ENCODE results near the gene D2HGDH. TPM values are rescaled to one million over a fixed set of nuclear protein-coding genes. Genes with fewer than 3 reads are reported as not detected.

D2HGDH gene
- total and polyA plus RNA-seq, 9 of the 15 experiments (the other 6 are each of a cell fraction or from before 2014, with no cell fraction given), result 0.39 to 30.8 (median 10.3) TPM

DNA sequence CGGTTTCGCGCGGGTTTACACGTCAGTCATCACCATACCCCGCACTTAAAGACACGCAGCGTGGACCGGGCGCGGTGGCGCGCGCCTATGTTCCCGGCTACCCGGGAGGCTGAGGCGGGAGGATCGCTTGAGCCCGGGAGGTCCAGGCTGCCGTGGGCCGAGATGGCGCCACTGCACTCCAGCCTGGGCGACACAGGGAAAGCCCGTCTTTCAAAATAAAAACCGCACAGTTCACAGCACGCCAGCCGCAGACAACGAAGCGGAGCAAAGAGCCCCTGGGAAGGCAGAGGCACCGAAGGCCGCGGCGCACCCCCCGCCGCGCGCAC, 48.1 kb upstream of the D2HGDH start:
- H2AFZ ChIP-seq (ENCODE audit: low read depth, low read length), result peak overlapping the region; percentile 68
- in situ Hi-C loops (cut with MboI) (no loop called here), intact Hi-C loops (cut with micrococcal nuclease) (loop anchor here (5.0 kb wide), 1 partner anchor 46 kb away; the partner anchor contains the start of gene D2HGDH)
- peak in 1 of 4 experiments; percentile 34 for DNase-seq (ENCODE audit: extremely low read depth in 1 of 4, low spot score in 3 of 4)
- POLR2A ChIA-PET, result interaction anchor here (0.7 to 1.5 kb wide), 6 partner anchors 8 to 27 kb away, joined by 3 to 9 read pairs (median 5); partner anchors contain the start of gene ING5
- H3K9me3 ChIP-seq (replicated peaks; ENCODE audit: control insufficient read depth, insufficient read depth, low read depth, low read length), result no peaks in the 10 kb centered on the region
- H3K9me1 ChIP-seq (ENCODE audit: control insufficient read depth, insufficient read depth, low read length), result no peaks in the 10 kb centered on the region
- H3K36me3 ChIP-seq (ENCODE audit: control insufficient read depth, insufficient read depth, low read length), result peaks cover 56% of the 10 kb centered on the region
- H3K79me2 ChIP-seq (ENCODE audit: control insufficient read depth, insufficient read depth, low read length), result peaks cover 49% of the 10 kb centered on the region
- no TSS peak for BruUV-seq (replicated peaks)
- H3K27ac ChIP-seq (ENCODE audit: extremely low read depth, low read depth, low read length), result peak overlapping the region; percentile 95
- H3K4me1 ChIP-seq (replicated peaks in 1 of 2; ENCODE audit: control insufficient read depth in 2 of 2, insufficient read depth in 2 of 2, low read length in 2 of 2), result peaks cover 4 to 11% of the 10 kb centered on the region in 2 experiments; a peak in 4 of 5 replicates
- WGBS (ENCODE audit: insufficient coverage, low coverage, missing lambda C conversion rate), result under 1% methylated on average over 26 of the region's 37 CpGs
- no peak for FAIRE-seq
- CTCF ChIA-PET (ENCODE audit: low intra/inter-chr PET ratio), result no interaction called here
- no peaks in the 10 kb centered on the region for H4K20me1 ChIP-seq (replicated peaks; ENCODE audit: control insufficient read depth, insufficient read depth, low read length)
- no peaks in the 10 kb centered on the region for H3K27me3 ChIP-seq (ENCODE audit: control insufficient read depth in 2 of 2, insufficient read depth in 2 of 2, low read length in 2 of 2)
- peak; percentile 12 for ATAC-seq
- H3K4me3 ChIP-seq, result peak overlapping the region; percentile 97
- peak overlapping the region; percentile 94 to 95 for H3K9ac ChIP-seq (ENCODE audit: insufficient read depth in 1 of 2, low read depth in 2 of 2, low read length in 2 of 2)
- H3K4me2 ChIP-seq (ENCODE audit: insufficient read depth, low read length), result peak overlapping the region; percentile 78
- TF ChIP-seq RBM17 (IDR thresholded peaks at IDR 0.05; ENCODE audit: borderline replicate concordance, low read depth, low read length) (no peak), HNRNPH1 (optimal IDR thresholded peaks at IDR 0.05; ENCODE audit: low read depth, low read length) (no peak), KAT7 (CRISPR knock-in tag; IDR thresholded peaks at IDR 0.05; ENCODE audit: borderline replicate concordance) (peak; percentile 48; the same call in 1 of the 2 replicates), MECOM (CRISPR knock-in tag; IDR thresholded peaks at IDR 0.05) (no peak), ZNF75A (CRISPR knock-in tag; IDR thresholded peaks at IDR 0.05) (no peak), SMARCA4 (IDR thresholded peaks at IDR 0.05) (no peak), NR1H2 (CRISPR knock-in tag; IDR thresholded peaks at IDR 0.05) (no peak), MTA1 (IDR thresholded peaks at IDR 0.05; ENCODE audit: borderline replicate concordance) (no peak), SMAD4 (CRISPR knock-in tag; conservative IDR thresholded peaks at IDR 0.05) (no peak), ZBTB1 (CRISPR knock-in tag; IDR thresholded peaks at IDR 0.05; ENCODE audit: borderline replicate concordance, low read depth) (peak; percentile 63; the same call in 1 of the 2 replicates), CHD1 (IDR thresholded peaks at IDR 0.05; ENCODE audit: low read length) (peak; percentile 29), MTF1 (CRISPR knock-in tag; IDR thresholded peaks at IDR 0.05; ENCODE audit: borderline replicate concordance) (no peak), ZKSCAN1 (IDR thresholded peaks at IDR 0.05; ENCODE audit: low read depth, low read length) (no peak), ZNF644 (tag; IDR thresholded peaks at IDR 0.05; ENCODE audit: low read depth) (no peak), ARHGAP35 (IDR thresholded peaks at IDR 0.05; ENCODE audit: partially characterized antibody) (no peak), ZNF551 (CRISPR knock-in tag; IDR thresholded peaks at IDR 0.05) (no peak), RBBP5 (IDR thresholded peaks at IDR 0.05; ENCODE audit: borderline replicate concordance, insufficient read depth, low read length, poor library complexity, severe bottlenecking) (no peak), ESRRB (CRISPR knock-in tag; IDR thresholded peaks at IDR 0.05; ENCODE audit: borderline replicate concordance) (no peak), ZNF584 (CRISPR knock-in tag; IDR thresholded peaks at IDR 0.05; ENCODE audit: low read depth) (no peak), XRCC4 (IDR thresholded peaks at IDR 0.05; ENCODE audit: extremely low read depth, insufficient read depth, insufficient read length) (no peak), FOXP1 (CRISPR knock-in tag; IDR thresholded peaks at IDR 0.05) (no peak)
- TF ChIP-seq, protein P1, sequence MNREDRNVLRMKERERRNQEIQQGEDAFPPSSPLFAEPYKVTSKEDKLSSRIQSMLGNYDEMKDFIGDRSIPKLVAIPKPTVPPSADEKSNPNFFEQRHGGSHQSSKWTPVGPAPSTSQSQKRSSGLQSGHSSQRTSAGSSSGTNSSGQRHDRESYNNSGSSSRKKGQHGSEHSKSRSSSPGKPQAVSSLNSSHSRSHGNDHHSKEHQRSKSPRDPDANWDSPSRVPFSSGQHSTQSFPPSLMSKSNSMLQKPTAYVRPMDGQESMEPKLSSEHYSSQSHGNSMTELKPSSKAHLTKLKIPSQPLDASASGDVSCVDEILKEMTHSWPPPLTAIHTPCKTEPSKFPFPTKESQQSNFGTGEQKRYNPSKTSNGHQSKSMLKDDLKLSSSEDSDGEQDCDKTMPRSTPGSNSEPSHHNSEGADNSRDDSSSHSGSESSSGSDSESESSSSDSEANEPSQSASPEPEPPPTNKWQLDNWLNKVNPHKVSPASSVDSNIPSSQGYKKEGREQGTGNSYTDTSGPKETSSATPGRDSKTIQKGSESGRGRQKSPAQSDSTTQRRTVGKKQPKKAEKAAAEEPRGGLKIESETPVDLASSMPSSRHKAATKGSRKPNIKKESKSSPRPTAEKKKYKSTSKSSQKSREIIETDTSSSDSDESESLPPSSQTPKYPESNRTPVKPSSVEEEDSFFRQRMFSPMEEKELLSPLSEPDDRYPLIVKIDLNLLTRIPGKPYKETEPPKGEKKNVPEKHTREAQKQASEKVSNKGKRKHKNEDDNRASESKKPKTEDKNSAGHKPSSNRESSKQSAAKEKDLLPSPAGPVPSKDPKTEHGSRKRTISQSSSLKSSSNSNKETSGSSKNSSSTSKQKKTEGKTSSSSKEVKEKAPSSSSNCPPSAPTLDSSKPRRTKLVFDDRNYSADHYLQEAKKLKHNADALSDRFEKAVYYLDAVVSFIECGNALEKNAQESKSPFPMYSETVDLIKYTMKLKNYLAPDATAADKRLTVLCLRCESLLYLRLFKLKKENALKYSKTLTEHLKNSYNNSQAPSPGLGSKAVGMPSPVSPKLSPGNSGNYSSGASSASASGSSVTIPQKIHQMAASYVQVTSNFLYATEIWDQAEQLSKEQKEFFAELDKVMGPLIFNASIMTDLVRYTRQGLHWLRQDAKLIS (CRISPR knock-in tag; IDR thresholded peaks at IDR 0.05), result no peak
